SU-DHL-6 (cell line): ENCODE data around the gene UGP2.

Experiments
- H2AFZ ChIP-seq: fragments of 200-600 bp; sonication (generic); 2 replicates; pipeline ENCODE4 v1.6.1; 2014; ENCODE audit warnings: low read depth, mild to moderate bottlenecking, moderate library complexity, mixed read lengths, antibody characterized with exemption, low read length; ENCODE audit not compliant: severe bottlenecking
- H3F3A ChIP-seq: fragments of 200-600 bp; shearing (Covaris generic); 2 replicates; pipeline ENCODE4 v1.6.0; 2016; ENCODE audit warnings: antibody characterized with exemption, mild to moderate bottlenecking; ENCODE audit not compliant: insufficient read depth
- H3K27ac ChIP-seq: fragments of 200-600 bp; sonication (generic); 2 replicates; pipeline ENCODE4 v1.5.1; 2016; ENCODE audit warnings: low read depth, mild to moderate bottlenecking, low read length, moderate library complexity, mixed read lengths
- H3K27me3 ChIP-seq: fragments of 200-600 bp; sonication (generic), shearing (Covaris generic); 2 replicates; pipeline ENCODE4 v1.6.0; 2014; ENCODE audit warnings: mild to moderate bottlenecking, low read length
- H3K36me3 ChIP-seq: fragments of 200-600 bp; sonication (generic); 2 replicates; pipeline ENCODE4 v1.6.1; 2014; ENCODE audit warnings: mild to moderate bottlenecking, low read length, mixed read lengths
- H3K4me2 ChIP-seq: fragments of 300-600, 200-600 bp; shearing (Covaris generic), sonication (generic); 2 replicates; pipeline ENCODE4 v1.6.0; 2014; ENCODE audit warnings: low read length, low read depth, mild to moderate bottlenecking; ENCODE audit not compliant: poor library complexity, severe bottlenecking
- H3K4me3 ChIP-seq: fragments of 200-600 bp; sonication (generic); 2 replicates; pipeline ENCODE4 v1.5.1; 2014; ENCODE audit warnings: antibody characterized with exemption, low read length, mild to moderate bottlenecking, mixed read lengths; ENCODE audit not compliant: insufficient read depth, poor library complexity, severe bottlenecking
- H3K79me2 ChIP-seq: fragments of 200-600 bp; sonication (generic); 2 replicates; pipeline ENCODE4 v1.6.1; 2014; ENCODE audit warnings: mild to moderate bottlenecking, low read length, moderate library complexity; ENCODE audit not compliant: insufficient read depth
- H3K9ac ChIP-seq: fragments of 200-600 bp; sonication (generic); 2 replicates; pipeline ENCODE4 v1.7.0; 2014; ENCODE audit warnings: mild to moderate bottlenecking, low read length
- H3K9me2 ChIP-seq: fragments of 200-600 bp; sonication (generic); replicated peaks from 2 replicates; pipeline ENCODE4 v1.6.1; 2014; ENCODE audit warnings: low read length; ENCODE audit not compliant: insufficient read depth
- H3K9me3 ChIP-seq: fragments of 200-600 bp; sonication (generic); 2 replicates; pipeline ENCODE4 v1.6.1; 2014; ENCODE audit warnings: low read length, mixed read lengths; ENCODE audit not compliant: insufficient read depth
- H4K20me1 ChIP-seq: fragments of 200-600 bp; sonication (generic); 2 replicates; pipeline ENCODE4 v1.6.1; 2014; ENCODE audit warnings: low read depth, mild to moderate bottlenecking, antibody characterized with exemption, low read length, moderate library complexity, mixed read lengths
- CTCF ChIP-seq: fragments of 200-600 bp; sonication (generic); IDR thresholded peaks from one replicate; pipeline ENCODE4 v1.5.1; 2017; ENCODE audit warnings: antibody characterized with exemption, mild to moderate bottlenecking, low read length, moderate library complexity; ENCODE audit not compliant: insufficient read depth, poor library complexity, severe bottlenecking
- EZH2phosphoT487 ChIP-seq: fragments of 200-600 bp; sonication (generic), shearing (Covaris generic); conservative IDR thresholded peaks from 2 replicates; pipeline ENCODE4 v1.6.1; 2018; ENCODE audit warnings: mild to moderate bottlenecking, antibody characterized with exemption, low read length, moderate library complexity, mixed read lengths

Gene UGP2

DNA sequence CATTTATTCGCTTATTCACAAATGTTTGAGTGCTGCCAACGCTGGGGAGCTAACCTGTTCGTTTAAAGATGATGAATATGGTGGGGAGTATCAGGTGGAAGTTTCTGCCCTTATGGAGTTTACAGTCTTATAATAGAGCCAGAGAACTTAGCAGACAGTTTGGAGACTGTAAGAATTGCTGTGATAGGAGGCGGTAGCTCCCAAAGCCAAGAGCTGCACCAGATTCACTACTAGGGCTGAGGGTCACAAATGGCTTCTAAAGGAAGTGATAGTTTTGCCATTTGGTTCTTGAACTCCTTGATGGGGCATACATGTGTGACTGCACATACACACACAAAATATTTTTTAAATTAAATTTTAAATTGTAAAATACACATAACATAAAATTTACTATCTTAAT is 29.0 kb downstream of the UGP2 start:
- H3K27me3 ChIP-seq, result no peaks in the 10 kb centered on the region
- H3F3A ChIP-seq, result 0 out of 2 replicates have a peak, but pooled peaks cover 5% of the 10 kb centered on the region
- no peak overlapping the region for H3K4me2 ChIP-seq
- H3K36me3 ChIP-seq, result peaks cover 15% of the 10 kb centered on the region
- H3K27ac ChIP-seq, result no peak overlapping the region
- H4K20me1 ChIP-seq, result no peaks in the 10 kb centered on the region
- H3K4me3 ChIP-seq, result no peak overlapping the region
- H2AFZ ChIP-seq, result no peak overlapping the region
- 0 out of 2 replicates have a peak, but pooled peaks cover 7% of the 10 kb centered on the region for H3K79me2 ChIP-seq
- H3K9me2 ChIP-seq, result no peaks in the 10 kb centered on the region
- H3K9ac ChIP-seq, result no peak overlapping the region
- H3K9me3 ChIP-seq, result no peaks in the 10 kb centered on the region
- TF ChIP-seq CTCF (no peak), EZH2phosphoT487 (no peak)

DNA sequence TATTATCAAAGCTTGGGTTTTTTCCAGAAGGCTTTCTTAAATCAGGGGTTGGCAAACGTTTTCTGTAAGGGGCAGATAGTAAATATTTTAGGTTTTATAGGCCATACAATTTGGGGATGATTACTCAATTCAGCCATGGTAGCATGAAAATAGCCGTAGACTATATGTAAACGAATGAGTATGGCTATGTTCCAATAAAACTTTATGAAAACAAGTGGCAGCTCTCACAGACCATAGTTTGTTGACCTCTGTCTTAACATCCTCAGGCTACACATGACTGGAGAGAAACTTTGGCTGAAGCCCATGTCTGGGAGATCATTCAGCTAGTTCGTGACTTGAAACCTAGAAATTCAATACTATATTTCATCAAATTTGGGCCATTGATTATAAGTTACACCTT is 30.2 kb downstream of the UGP2 start:
- H4K20me1 ChIP-seq, result no peaks in the 10 kb centered on the region

DNA sequence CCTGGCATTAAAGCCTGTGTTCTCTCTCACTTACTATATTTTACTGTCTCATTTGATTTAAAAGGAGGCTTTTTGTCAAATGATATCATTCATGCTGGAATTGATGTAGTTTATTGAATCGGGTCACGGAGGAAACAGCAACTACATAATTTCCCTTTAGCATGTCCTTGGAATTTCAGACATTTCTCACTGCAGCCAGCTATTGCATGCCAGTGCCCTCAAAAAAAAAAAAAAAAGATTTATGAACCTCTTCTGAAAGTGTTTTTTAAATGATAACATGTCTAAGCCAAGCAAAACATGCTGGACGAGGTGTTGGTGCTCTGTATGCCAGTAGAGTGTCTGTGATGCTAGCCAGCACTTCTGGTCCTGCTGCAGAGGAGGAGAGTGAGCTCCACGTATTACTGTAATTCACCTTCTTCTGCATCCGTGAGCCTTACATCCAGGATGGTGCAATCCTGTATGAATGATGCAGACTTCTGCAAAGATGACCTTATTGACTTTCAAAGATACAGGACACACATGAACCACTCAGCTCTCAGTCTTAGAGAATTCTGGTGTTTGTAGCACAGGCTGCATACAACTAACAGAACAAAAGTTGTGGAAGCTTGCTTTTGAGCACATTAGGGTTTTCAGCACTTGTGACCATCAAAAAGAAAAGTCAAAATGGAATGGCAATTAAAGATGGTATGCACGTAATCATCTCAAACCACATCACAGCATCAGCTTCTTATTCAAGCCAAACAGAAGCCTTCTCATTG is 31.1 kb downstream of the UGP2 start:
- Histone ChIP-seq H3K79me2 (peaks cover 11% of the 10 kb centered on the region; the same call in 1 of the 2 replicates), H3K27ac (no peak overlapping the region), H3K36me3 (peaks cover 12% of the 10 kb centered on the region), H3K4me3 (no peak overlapping the region), H3K9me2 (no peaks in the 10 kb centered on the region), H3K9ac (no peak overlapping the region), H2AFZ (no peak overlapping the region), H3K9me3 (no peaks in the 10 kb centered on the region), H3K27me3 (no peaks in the 10 kb centered on the region), H3F3A (0 out of 2 replicates have a peak, but pooled peaks cover under 1% of the 10 kb centered on the region), H4K20me1 (no peaks in the 10 kb centered on the region), H3K4me2 (no peak overlapping the region)
- TF ChIP-seq EZH2phosphoT487, result no peak
- no peak for TF ChIP-seq CTCF

More for the DNA sequence above, 30.2 kb downstream of the UGP2 start:
- Histone ChIP-seq H3F3A (0 out of 2 replicates have a peak, but pooled peaks cover 5% of the 10 kb centered on the region), H3K36me3 (peaks cover 14% of the 10 kb centered on the region), H3K27me3 (no peaks in the 10 kb centered on the region), H3K9me3 (no peaks in the 10 kb centered on the region), H3K4me2 (no peak overlapping the region), H3K9ac (no peak overlapping the region), H3K79me2 (peaks cover 11% of the 10 kb centered on the region; the same call in 1 of the 2 replicates), H3K4me3 (no peak overlapping the region), H3K9me2 (no peaks in the 10 kb centered on the region), H2AFZ (no peak overlapping the region), H3K27ac (no peak overlapping the region)
- no peak for TF ChIP-seq CTCF
- no peak for TF ChIP-seq EZH2phosphoT487
